HCT116 (cell line): ENCODE measurements around the gene POFUT2. TPM values are rescaled to one million over a fixed set of nuclear protein-coding genes. Genes with fewer than 3 reads are reported as not detected.

Experiments used
- ATAC-seq: fragments of 200-7000 bp; cut with Tn5 transposase; 2 replicates; pipeline ENCODE4 v1.9.1; 2020; ENCODE audit warnings: mild to moderate bottlenecking, moderate library complexity
- BruUV-seq: library from RNA; stranded (reverse); fragments of 400-500 nt; replicated peaks from 2 replicates; lab custom pipeline; 2021; lab: Mats Ljungman, UMichigan
- CTCF ChIA-PET: fragments of 300-600 bp; sonication (Branson Sonifier 250); formaldehyde crosslinking; loops from one replicate; lab custom pipeline; 2021; ENCODE audit warnings: antibody characterized with exemption; lab: Charles Lee
- POLR2A ChIA-PET: fragments of 300-600, 350-600 bp; sonication (Branson Sonifier 250); formaldehyde crosslinking; loops from one replicate; lab custom pipeline; 2021; ENCODE audit warnings: antibody characterized with exemption; lab: Charles Lee
- RAD21 ChIA-PET, 2 experiments: fragments of 300-600 bp; sonication (Branson Sonifier 250); formaldehyde crosslinking; loops; one replicate each; lab custom pipeline; 2023; ENCODE audit warnings: low total read pairs in 2 of 2; ENCODE audit not compliant: uncharacterized antibody in 2 of 2, unreplicated experiment in 2 of 2, low non-redundant PET in 1 of 2; lab: Charles Lee
- DNase-seq: peaks from one replicate; pipeline ENCODE4 v3.0.0-alpha.2; 2010; ENCODE audit warnings: low read depth, low spot score
- H2AFZ ChIP-seq: fragments of 200-600 bp; shearing (Covaris generic), sonication (generic); 2 replicates; pipeline ENCODE4 v1.6.1; 2017; ENCODE audit warnings: low read depth, mixed run types, mixed read lengths, antibody characterized with exemption, low read length; ENCODE audit not compliant: poor library complexity, severe bottlenecking
- H3K27ac ChIP-seq: 2 replicates; pipeline ENCODE4 v1.5.1; 2012; ENCODE audit warnings: low read depth, low read length
- H3K27me3 ChIP-seq: fragments of 200-600 bp; sonication (generic); 2 replicates; pipeline ENCODE4 v1.6.1; 2016; ENCODE audit warnings: mixed run types, low read length, mixed read lengths; ENCODE audit not compliant: insufficient read depth
- H3K36me3 ChIP-seq, 2 experiments: fragments of 200-500 bp in 1 of 2; fragments of 200-600 bp in 1 of 2; sonication (Bioruptor generic) in 1 of 2; sonication (generic) in 1 of 2; 2 replicates each; pipeline versions ENCODE4 v1.5.1 to v1.6.1; 2014 to 2016; ENCODE audit warnings: low read length in 2 of 2, inconsistent platforms in 1 of 2, mixed read lengths in 1 of 2, mixed run types in 1 of 2; ENCODE audit not compliant: insufficient read depth in 2 of 2, control insufficient read depth in 1 of 2
- H3K4me1 ChIP-seq, 2 experiments: fragments of 200-600 bp in 1 of 2; sonication (generic) in 1 of 2; 2 replicates each; pipeline versions ENCODE4 v1.5.1 to v1.6.1; 2012 to 2017; ENCODE audit warnings: low read length in 2 of 2, inconsistent platforms in 1 of 2, mild to moderate bottlenecking in 1 of 2, mixed read lengths in 1 of 2, mixed run types in 1 of 2, moderate library complexity in 1 of 2; ENCODE audit not compliant: insufficient read depth in 2 of 2, control insufficient read depth in 1 of 2
- H3K4me2 ChIP-seq: fragments of 200-600 bp; sonication (generic); 2 replicates; pipeline ENCODE4 v1.6.1; 2017; ENCODE audit warnings: mixed run types, low read length, mixed read lengths
- H3K4me3 ChIP-seq, 2 experiments: fragments of 200-600 bp in 1 of 2; sonication (generic) in 1 of 2; replicated peaks in 1 of 2; 2 replicates each; pipeline ENCODE4 v1.5.1; 2011 to 2016; ENCODE audit warnings: low read length in 2 of 2, control low read depth in 1 of 2, low read depth in 1 of 2, mild to moderate bottlenecking in 1 of 2, mixed read lengths in 1 of 2, mixed run types in 1 of 2
- H3K79me2 ChIP-seq: fragments of 200-600 bp; sonication (generic); 2 replicates; pipeline ENCODE4 v1.6.1; 2017; ENCODE audit warnings: mild to moderate bottlenecking, mixed run types, low read length, moderate library complexity, mixed read lengths; ENCODE audit not compliant: insufficient read depth
- H3K9ac ChIP-seq: fragments of 200-600 bp; sonication (generic); 2 replicates; pipeline ENCODE4 v1.6.1; 2016; ENCODE audit warnings: low read length, mixed read lengths
- H3K9me2 ChIP-seq: fragments of 200-600 bp; sonication (generic), shearing (Covaris generic); 2 replicates; pipeline ENCODE4 v1.6.1; 2017; ENCODE audit warnings: mixed run types, mild to moderate bottlenecking, moderate library complexity; ENCODE audit not compliant: insufficient read depth
- H3K9me3 ChIP-seq, 2 experiments: fragments of 200-500 bp in 1 of 2; fragments of 200-600 bp in 1 of 2; sonication (Bioruptor generic) in 1 of 2; sonication (generic) in 1 of 2; 2 replicates each; pipeline ENCODE4 v1.6.1; 2014 to 2017; ENCODE audit warnings: low read length in 2 of 2, mixed read lengths in 2 of 2, inconsistent platforms in 1 of 2, low read depth in 1 of 2, mild to moderate bottlenecking in 1 of 2, mixed run types in 1 of 2, moderate library complexity in 1 of 2; ENCODE audit not compliant: control insufficient read depth in 1 of 2, insufficient read depth in 1 of 2
- H4K20me1 ChIP-seq: fragments of 200-600 bp; sonication (generic), shearing (Covaris generic); 2 replicates; pipeline ENCODE4 v1.6.1; 2017; ENCODE audit warnings: mixed run types, mild to moderate bottlenecking, moderate library complexity; ENCODE audit not compliant: insufficient read depth
- ATF3 ChIP-seq: IDR thresholded peaks from 2 replicates; pipeline ENCODE4 v1.6.1; 2012
- MAX ChIP-seq: IDR thresholded peaks from 2 replicates; pipeline ENCODE4 v1.6.1; 2012
- REST ChIP-seq: IDR thresholded peaks from 2 replicates; pipeline ENCODE4 v1.6.1; 2012; ENCODE audit warnings: low read depth
- intact Hi-C: fragments of 100-400 bp; cut with micrococcal nuclease; formaldehyde crosslinking; loops from 2 replicates; pipeline ENCODE4 v1.10.0; 2022
- total RNA-seq: library from RNA; stranded (reverse); gene quantifications from one replicate; pipeline ENCODE4 v1.2.1, GENCODE V29; 2021; ENCODE audit not compliant: unreplicated experiment

Gene POFUT2
- total RNA-seq, 1 experiment from 2014 or later: 20.5 TPM

GRCh38 chr21:45301521-45302081 lies 13.9 kb upstream of the POFUT2 start:
- no peak for ATAC-seq

More at GRCh38 chr21:45301521-45302081, 13.9 kb upstream of the POFUT2 start:
- ChIA-PET RAD21 (no interaction called here), POLR2A (no interaction called here), CTCF (no interaction called here)
- Histone ChIP-seq H3K27me3 (no peaks in the 10 kb centered on the region), H4K20me1 (no peaks in the 10 kb centered on the region), H3K9me2 (no peaks in the 10 kb centered on the region), H3K9ac (no peak overlapping the region), H3K4me1 (no peaks in the 10 kb centered on the region), H3K9me3 (no peaks in the 10 kb centered on the region), H2AFZ (no peak overlapping the region), H3K27ac (no peak overlapping the region), H3K79me2 (no peaks in the 10 kb centered on the region), H3K36me3 (no peaks in the 10 kb centered on the region), H3K4me3 (no peak overlapping the region), H3K4me2 (no peak overlapping the region)
- no TSS peak for BruUV-seq
- intact Hi-C loops: no loop called here
- no peak for DNase-seq
- no peak for TF ChIP-seq MAX
- no peak for TF ChIP-seq ATF3
- TF ChIP-seq REST: no peak
